NT2/D1 (cell line): Measurements from ENCODE around the gene RAB3GAP1.

Experiments used
- SUZ12 ChIP-seq: IDR thresholded peaks from 2 replicates; pipeline ENCODE4 v1.6.1; 2011; ENCODE audit not compliant: insufficient read length, insufficient read depth; ENCODE audit errors: extremely low read depth
- ZNF274 ChIP-seq: IDR thresholded peaks from 2 replicates; pipeline ENCODE4 v1.6.1; 2011; ENCODE audit warnings: mild to moderate bottlenecking, low read depth, low read length

DNA sequence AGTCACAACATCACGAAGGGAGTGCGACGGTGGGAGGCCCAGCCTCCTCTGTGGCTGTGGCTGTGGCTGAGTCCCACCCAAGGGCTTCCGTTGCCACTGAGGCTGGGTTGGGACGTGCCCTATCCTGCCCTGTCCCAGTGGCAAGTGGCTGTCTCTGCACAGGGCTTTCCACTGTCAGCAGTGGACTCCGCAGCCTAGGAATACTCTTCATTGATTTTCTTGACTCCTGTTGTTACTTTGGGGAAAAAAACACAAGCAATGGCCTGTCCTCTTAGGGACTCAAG lies 122.7 kb downstream of the RAB3GAP1 start:
- no peak for TF ChIP-seq SUZ12
- TF ChIP-seq ZNF274: no peak
